Measurements from ENCODE around the gene MAP3K10.

DNA sequence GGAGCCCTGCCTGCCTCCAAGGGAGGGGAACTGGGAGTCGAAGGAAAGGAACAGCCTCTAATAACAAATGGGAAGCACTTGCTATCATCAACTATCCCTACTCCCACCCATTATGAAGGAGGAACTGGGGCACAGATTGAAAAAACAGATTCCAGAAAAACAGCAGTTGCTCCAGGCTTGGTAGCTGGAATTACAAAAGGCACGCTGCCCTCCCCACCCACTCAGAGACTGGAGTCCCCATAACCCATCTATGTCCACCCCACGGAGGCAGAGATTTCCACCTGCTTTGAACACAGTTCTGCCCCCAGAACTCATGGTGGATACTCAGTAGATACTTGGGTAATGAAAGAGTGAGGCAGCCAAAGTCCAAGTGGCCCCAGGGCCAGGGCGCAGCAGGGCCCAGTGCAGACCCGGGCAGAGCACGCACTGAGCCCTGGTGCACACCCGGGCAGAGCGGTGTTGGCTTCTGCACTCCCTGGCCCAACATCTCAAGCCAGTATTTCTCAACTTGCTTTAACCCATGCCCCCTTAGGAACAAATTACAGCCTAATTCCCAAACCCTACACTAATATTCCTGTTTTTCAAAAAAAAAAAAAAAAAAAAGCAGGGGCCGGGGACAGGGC is 54.4 kb downstream of the MAP3K10 start:
- TF ChIP-seq POLR2A (IDR thresholded peaks at IDR 0.05) (no peak), POLR2AphosphoS5 (IDR thresholded peaks at IDR 0.05) (no peak)
- TF ChIP-seq, protein P1, sequence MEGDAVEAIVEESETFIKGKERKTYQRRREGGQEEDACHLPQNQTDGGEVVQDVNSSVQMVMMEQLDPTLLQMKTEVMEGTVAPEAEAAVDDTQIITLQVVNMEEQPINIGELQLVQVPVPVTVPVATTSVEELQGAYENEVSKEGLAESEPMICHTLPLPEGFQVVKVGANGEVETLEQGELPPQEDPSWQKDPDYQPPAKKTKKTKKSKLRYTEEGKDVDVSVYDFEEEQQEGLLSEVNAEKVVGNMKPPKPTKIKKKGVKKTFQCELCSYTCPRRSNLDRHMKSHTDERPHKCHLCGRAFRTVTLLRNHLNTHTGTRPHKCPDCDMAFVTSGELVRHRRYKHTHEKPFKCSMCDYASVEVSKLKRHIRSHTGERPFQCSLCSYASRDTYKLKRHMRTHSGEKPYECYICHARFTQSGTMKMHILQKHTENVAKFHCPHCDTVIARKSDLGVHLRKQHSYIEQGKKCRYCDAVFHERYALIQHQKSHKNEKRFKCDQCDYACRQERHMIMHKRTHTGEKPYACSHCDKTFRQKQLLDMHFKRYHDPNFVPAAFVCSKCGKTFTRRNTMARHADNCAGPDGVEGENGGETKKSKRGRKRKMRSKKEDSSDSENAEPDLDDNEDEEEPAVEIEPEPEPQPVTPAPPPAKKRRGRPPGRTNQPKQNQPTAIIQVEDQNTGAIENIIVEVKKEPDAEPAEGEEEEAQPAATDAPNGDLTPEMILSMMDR (IDR thresholded peaks at IDR 0.05): no peak

Measured in breast epithelium (tissue), 3 donors.